Common myeloid progenitor, CD34-positive (primary cell): ENCODE results near the gene NOSTRIN.

Source experiments
- CTCF ChIA-PET: fragments of 350-600 bp; sonication (Branson Sonifier 250); formaldehyde crosslinking; loops from one replicate; lab custom pipeline; 2021; ENCODE audit warnings: antibody characterized with exemption; lab: Charles Lee
- POLR2A ChIA-PET: fragments of 350-600 bp; sonication (Branson Sonifier 250); formaldehyde crosslinking; loops from one replicate; lab custom pipeline; 2021; ENCODE audit warnings: antibody characterized with exemption; lab: Charles Lee
- DNase-seq, 3 donors: peaks; one replicate each; pipeline versions ENCODE4 v3.0.0 to v3.0.0-alpha.2; 2013
- H3K27ac ChIP-seq, 2 experiments: 1 replicate in 1 of 2; 2 replicates in 1 of 2; pipeline ENCODE4 v1.7.0; 2013; ENCODE audit warnings: inconsistent platforms in 2 of 2, low read length in 2 of 2, mild to moderate bottlenecking in 2 of 2, low read depth in 1 of 2, moderate library complexity in 1 of 2; ENCODE audit not compliant: severe bottlenecking in 2 of 2, insufficient read depth in 1 of 2, poor library complexity in 1 of 2
- H3K27me3 ChIP-seq, 5 experiments: replicated peaks in 2 of 5; 1 replicate in 3 of 5; 2 replicates in 2 of 5; pipeline versions ENCODE4 v1.6.1 to v1.7.0; 2013; ENCODE audit warnings: low read length in 4 of 5, mild to moderate bottlenecking in 2 of 5, moderate library complexity in 2 of 5, inconsistent platforms in 1 of 5; ENCODE audit not compliant: insufficient read depth in 5 of 5, control insufficient read depth in 4 of 5
- H3K36me3 ChIP-seq, 4 experiments: 1 replicate in 2 of 4; 2 replicates in 2 of 4; pipeline versions ENCODE4 v1.6.1 to v1.7.0; 2013; ENCODE audit warnings: low read length in 3 of 4, control low read depth in 1 of 4, mild to moderate bottlenecking in 1 of 4; ENCODE audit not compliant: control insufficient read depth in 4 of 4, insufficient read depth in 4 of 4
- H3K4me1 ChIP-seq, 4 experiments: 1 replicate in 3 of 4; 2 replicates in 1 of 4; pipeline versions ENCODE4 v1.6.1 to v1.7.1; 2013; ENCODE audit warnings: low read length in 3 of 4, mild to moderate bottlenecking in 3 of 4, control low read depth in 1 of 4, inconsistent platforms in 1 of 4, moderate library complexity in 1 of 4; ENCODE audit not compliant: control insufficient read depth in 4 of 4, insufficient read depth in 4 of 4; ENCODE audit errors: control extremely low read depth in 1 of 4
- H3K4me3 ChIP-seq, 7 experiments: 1 replicate in 4 of 7; 2 replicates in 3 of 7; pipeline versions ENCODE4 v1.5.1 to v1.7.0; 2013; ENCODE audit warnings: mild to moderate bottlenecking in 7 of 7, low read length in 6 of 7, moderate library complexity in 6 of 7, inconsistent platforms in 2 of 7, low read depth in 2 of 7, control low read depth in 1 of 7; ENCODE audit not compliant: insufficient read depth in 4 of 7, control insufficient read depth in 1 of 7; ENCODE audit errors: extremely low read depth in 1 of 7
- H3K9me3 ChIP-seq, 5 experiments: 1 replicate in 4 of 5; 2 replicates in 1 of 5; pipeline versions ENCODE4 v1.6.1 to v1.7.1; 2013; ENCODE audit warnings: low read length in 4 of 5, mild to moderate bottlenecking in 2 of 5, inconsistent platforms in 1 of 5, low read depth in 1 of 5, moderate library complexity in 1 of 5; ENCODE audit not compliant: control insufficient read depth in 4 of 5, insufficient read depth in 2 of 5; ENCODE audit errors: control extremely low read depth in 1 of 5
- WGBS: methylation state at CpG from one replicate; pipeline ENCODE4 v1.1.5; 2013; ENCODE audit not compliant: insufficient coverage; 5-methylcytosine and 5-hydroxymethylcytosine counted together

NOSTRIN gene

DNA sequence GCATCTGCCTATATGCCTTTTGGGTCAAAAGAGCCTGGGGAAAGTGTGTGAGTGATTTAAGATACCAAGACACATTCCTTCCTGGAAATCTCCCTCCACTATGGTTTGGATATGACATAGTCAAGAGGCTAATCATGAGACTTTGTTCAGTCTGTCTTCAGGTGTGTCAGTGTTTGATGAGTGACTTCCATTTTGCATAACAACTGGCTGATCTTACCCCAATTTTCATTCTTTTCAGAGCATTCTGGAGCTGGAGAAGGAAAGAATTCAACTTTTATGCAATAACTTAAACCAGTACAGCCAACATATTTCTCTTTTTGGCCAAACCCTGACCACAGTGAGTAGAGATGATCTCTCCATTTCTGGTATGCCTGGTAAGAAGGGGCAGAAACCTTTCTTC, 48.4 kb downstream of the NOSTRIN start:
- Histone ChIP-seq H3K4me1 (peaks cover 0 to 20% (median 7%) of the 10 kb centered on the region in 4 experiments), H3K9me3 (no peaks in the 10 kb centered on the region), H3K27ac (no peak overlapping the region), H3K4me3 (no peak overlapping the region), H3K27me3 (no peaks in the 10 kb centered on the region), H3K36me3 (peaks cover 0 to 6% (median 0%) of the 10 kb centered on the region in 4 experiments)
- POLR2A ChIA-PET, result no interaction called here
- no peak for DNase-seq
- CTCF ChIA-PET, result no interaction called here

- CTCF ChIA-PET, result no interaction called here
- 40% methylated on average over 1 of the region's 5 CpGs for WGBS
- no peaks in the 10 kb centered on the region for H3K9me3 ChIP-seq
These were observed 49.4 kb downstream of the NOSTRIN start for GRCh38 chr2:168851674-168852320.

GRCh38 chr2:168852481-168852880, 50.0 kb downstream of the NOSTRIN start:
- Histone ChIP-seq H3K36me3 (peaks cover 0 to 6% (median 0%) of the 10 kb centered on the region in 4 experiments), H3K27me3 (no peaks in the 10 kb centered on the region), H3K9me3 (no peaks in the 10 kb centered on the region), H3K4me3 (no peak overlapping the region), H3K4me1 (peaks cover 0 to 20% (median 7%) of the 10 kb centered on the region in 4 experiments), H3K27ac (no peak overlapping the region)
- WGBS, result 63% methylated on average over 3 of the region's 3 CpGs
- ChIA-PET CTCF (no interaction called here), POLR2A (no interaction called here)
- no peak for DNase-seq

More at GRCh38 chr2:168851674-168852320, 49.4 kb downstream of the NOSTRIN start:
- POLR2A ChIA-PET, result no interaction called here
- peaks cover 0 to 20% (median 7%) of the 10 kb centered on the region in 4 experiments for H3K4me1 ChIP-seq
- H3K4me3 ChIP-seq, result peak overlapping the region in 1 of 7 experiments; percentile 15
- peaks cover 0 to 6% (median 0%) of the 10 kb centered on the region in 4 experiments for H3K36me3 ChIP-seq
- no peaks in the 10 kb centered on the region for H3K27me3 ChIP-seq
- peak; percentile 91 to 99 (median 98) for DNase-seq
- no peak overlapping the region for H3K27ac ChIP-seq

GRCh38 chr2:168853471-168853870, 51.0 kb downstream of the NOSTRIN start:
- CTCF ChIA-PET, result no interaction called here

GRCh38 chr2:168854651-168855050, 52.2 kb downstream of the NOSTRIN start:
- Histone ChIP-seq H3K36me3 (peaks cover 0 to 6% (median 3%) of the 10 kb centered on the region in 4 experiments), H3K4me1 (peaks cover 0 to 14% (median 7%) of the 10 kb centered on the region in 4 experiments), H3K27ac (no peak overlapping the region), H3K9me3 (no peaks in the 10 kb centered on the region), H3K4me3 (no peak overlapping the region), H3K27me3 (no peaks in the 10 kb centered on the region)
- POLR2A ChIA-PET, result no interaction called here
- DNase-seq, result no peak
- CTCF ChIA-PET, result interaction anchor here (1.2 kb wide), 1 partner anchor 9 kb away, joined by 3 read pairs; no protein-coding TSS in a partner anchor
- WGBS, result 100% methylated on average over 1 of the region's 5 CpGs

More at GRCh38 chr2:168853471-168853870, 51.0 kb downstream of the NOSTRIN start:
- Histone ChIP-seq H3K9me3 (no peaks in the 10 kb centered on the region), H3K27me3 (no peaks in the 10 kb centered on the region), H3K36me3 (peaks cover 0 to 6% (median 2%) of the 10 kb centered on the region in 4 experiments), H3K27ac (no peak overlapping the region), H3K4me3 (no peak overlapping the region), H3K4me1 (peaks cover 0 to 19% (median 7%) of the 10 kb centered on the region in 4 experiments)
- POLR2A ChIA-PET, result no interaction called here
- DNase-seq, result no peak
- 100% methylated on average over 1 of the region's 1 CpG for WGBS

- Histone ChIP-seq H3K9me3 (no peaks in the 10 kb centered on the region), H3K27ac (no peak overlapping the region), H3K4me1 (peaks cover 0 to 11% (median 5%) of the 10 kb centered on the region in 4 experiments), H3K27me3 (no peaks in the 10 kb centered on the region), H3K36me3 (peaks cover 0 to 6% (median 3%) of the 10 kb centered on the region in 4 experiments), H3K4me3 (no peak overlapping the region)
- DNase-seq, result no peak
- POLR2A ChIA-PET, result no interaction called here
- 100% methylated on average over 3 of the region's 3 CpGs for WGBS
- CTCF ChIA-PET, result no interaction called here
These were observed 53.2 kb downstream of the NOSTRIN start for GRCh38 chr2:168855601-168856000.

DNA sequence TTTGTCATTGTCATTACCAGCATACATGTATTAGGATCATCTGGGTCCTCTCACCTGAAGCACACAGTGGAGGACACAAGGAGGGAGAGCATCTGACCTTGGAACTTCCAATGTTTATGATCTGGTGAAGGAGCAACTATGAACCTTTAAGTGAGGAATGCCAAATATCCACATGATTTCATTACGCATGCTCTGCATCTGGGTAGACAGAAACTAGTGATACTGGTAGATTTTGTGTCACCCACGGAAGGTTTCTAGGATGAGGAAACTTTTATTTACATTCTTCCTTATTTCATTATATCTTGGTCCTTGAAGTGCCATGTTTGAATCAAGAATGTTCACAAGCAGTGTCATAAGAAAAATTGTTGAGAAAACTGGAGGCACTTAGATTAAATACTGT, 55.7 kb downstream of the NOSTRIN start:
- ChIA-PET POLR2A (no interaction called here), CTCF (no interaction called here)
- WGBS, result no CpG with 5 or more reads among the region's 2 CpGs

More for the DNA sequence above, 55.7 kb downstream of the NOSTRIN start:
- Histone ChIP-seq H3K9me3 (no peaks in the 10 kb centered on the region), H3K27me3 (no peaks in the 10 kb centered on the region), H3K4me3 (no peak overlapping the region), H3K27ac (no peak overlapping the region), H3K36me3 (peaks cover 0 to 6% (median 0%) of the 10 kb centered on the region in 4 experiments), H3K4me1 (no peaks in the 10 kb centered on the region)
- DNase-seq, result no peak
